ENCODE results near the gene PRKN.

GRCh38 chr6:162727322-162728182 lies at the start of gene PRKN, which contains the start of gene PACRG:
- TF ChIP-seq FOXM1 (IDR thresholded peaks at IDR 0.05; ENCODE audit: borderline replicate concordance) (no peak; the same call in 1 of the 2 replicates), SP1 (IDR thresholded peaks at IDR 0.05) (no peak), CTBP1 (IDR thresholded peaks at IDR 0.05; ENCODE audit: borderline replicate concordance) (no peak), SUZ12 (IDR thresholded peaks at IDR 0.05) (no peak), TARDBP (IDR thresholded peaks at IDR 0.05) (no peak), PKNOX1 (IDR thresholded peaks at IDR 0.05) (no peak), ARNT (IDR thresholded peaks at IDR 0.05) (no peak), ZNF384 (IDR thresholded peaks at IDR 0.05) (no peak), FOXA1 (IDR thresholded peaks at IDR 0.05) (no peak)

Data from HEK293T (cell line).